Naive thymus-derived CD8-positive, alpha-beta T cell (primary cell): ENCODE data around the gene LSP1. TPM values are rescaled to one million over a fixed set of nuclear protein-coding genes. Genes with fewer than 3 reads are reported as not detected.

ENCODE experiments used
- ATAC-seq, 2 donors: fragments of 150-1000 bp; cut with Tn5 transposase in 1 of 2; sonication (Bioruptor Pico), chemical (Tn5 transposase) in 1 of 2; 1 replicate in 1 of 2; 2 replicates in 1 of 2; pipeline ENCODE4 v1.10.0; 2021; ENCODE audit warnings: mild to moderate bottlenecking in 2 of 2, moderate library complexity in 2 of 2
- POLR2A ChIA-PET: fragments of 350-600 bp; sonication (Branson Sonifier 250); formaldehyde crosslinking; loops from one replicate; lab custom pipeline; 2021; ENCODE audit warnings: antibody characterized with exemption; lab: Charles Lee
- DNase-seq, 10 donors: peaks; one replicate each; pipeline versions ENCODE4 v3.0.0 to v3.0.0-alpha.2; 2020 to 2022
- H3K27ac Mint-ChIP-seq, 10 donors: one replicate each; pipeline ENCODE4 v1.8.0; 2020 to 2022; ENCODE audit warnings: mild to moderate bottlenecking in 10 of 10, mixed read lengths in 10 of 10, moderate library complexity in 4 of 10, inconsistent platforms in 1 of 10
- H3K27me3 Mint-ChIP-seq, 5 donors: one replicate each; pipeline ENCODE4 v1.8.0; 2021 to 2022; ENCODE audit warnings: mixed read lengths in 5 of 5
- H3K36me3 Mint-ChIP-seq, 3 donors: one replicate each; pipeline ENCODE4 v1.8.0; 2020 to 2022; ENCODE audit warnings: mixed read lengths in 3 of 3, mild to moderate bottlenecking in 2 of 3, inconsistent platforms in 1 of 3
- H3K4me1 Mint-ChIP-seq, 4 donors: one replicate each; pipeline ENCODE4 v1.8.0; 2021 to 2022; ENCODE audit warnings: mixed read lengths in 4 of 4
- H3K4me3 Mint-ChIP-seq, 10 donors: one replicate each; pipeline ENCODE4 v1.8.0; 2020 to 2022; ENCODE audit warnings: mild to moderate bottlenecking in 10 of 10, mixed read lengths in 10 of 10, moderate library complexity in 6 of 10, inconsistent platforms in 1 of 10
- H3K9me3 Mint-ChIP-seq, 9 donors: one replicate each; pipeline ENCODE4 v1.8.0; 2020 to 2022; ENCODE audit warnings: mixed read lengths in 9 of 9, mild to moderate bottlenecking in 3 of 9, inconsistent platforms in 1 of 9, moderate library complexity in 1 of 9
- polyA plus RNA-seq, 3 donors: library from polyadenylated mRNA; unstranded; fragments of 300-500 nt; fragmentation: Illumina TruSeq; gene quantifications; one replicate each; pipeline ENCODE4 v1.2.3, GENCODE V29; 2021
- total RNA-seq, 8 experiments: library from RNA in 2 of 8; stranded (reverse) in 2 of 8; gene quantifications; one replicate each; pipeline ENCODE4 v1.2.3 and lab custom pipeline; 2021 to 2026

LSP1 gene
- total and polyA plus RNA-seq, 5 experiments from 2014 or later = 287 to 438 (median 326) TPM

- POLR2A ChIA-PET = interaction anchor here (1.6 to 12.6 kb wide), 4 partner anchors 10 to 101 kb away, joined by 4 to 163 read pairs (median 25); partner anchors contain the start of gene PRR33
- ATAC-seq = no peak
- Mint-ChIP-seq H3K27me3 (no peaks in the 10 kb centered on the region), H3K9me3 (no peaks in the 10 kb centered on the region), H3K27ac (peak overlapping the region; percentile 9 to 90 (median 64)), H3K36me3 (peaks cover 0 to 14% (median 4%) of the 10 kb centered on the region in 3 donors), H3K4me1 (peaks cover 20 to 55% (median 47%) of the 10 kb centered on the region in 4 donors), H3K4me3 (peak overlapping the region; percentile 26 to 95 (median 42))
- no peak for DNase-seq
These were observed 3.6 kb downstream of the LSP1 start for GRCh38 chr11:1856306-1857005.

GRCh38 chr11:1857064-1857463 lies 4.2 kb downstream of the LSP1 start:
- H3K27ac Mint-ChIP-seq = no peak overlapping the region
- H3K9me3 Mint-ChIP-seq = no peaks in the 10 kb centered on the region
- ATAC-seq (no peak), DNase-seq (no peak)
- POLR2A ChIA-PET = interaction anchor here (0.9 to 12.6 kb wide), 6 partner anchors 9 to 102 kb away, joined by 3 to 163 read pairs (median 14); partner anchors contain the start of gene PRR33
- peaks cover 20 to 50% (median 42%) of the 10 kb centered on the region in 4 donors for H3K4me1 Mint-ChIP-seq
- H3K4me3 Mint-ChIP-seq = no peak overlapping the region
- H3K27me3 Mint-ChIP-seq = no peaks in the 10 kb centered on the region
- peaks cover 0 to 14% (median 4%) of the 10 kb centered on the region in 3 donors for H3K36me3 Mint-ChIP-seq

GRCh38 chr11:1858154-1858553 lies 5.3 kb downstream of the LSP1 start:
- no peaks in the 10 kb centered on the region for H3K27me3 Mint-ChIP-seq
- H3K4me1 Mint-ChIP-seq = peaks cover 12 to 40% (median 31%) of the 10 kb centered on the region in 4 donors
- POLR2A ChIA-PET = interaction anchor here (0.7 to 4.6 kb wide), 5 partner anchors 12 to 50 kb away, joined by 3 to 24 read pairs (median 3); no protein-coding TSS in a partner anchor
- peaks cover 0 to 15% (median 0%) of the 10 kb centered on the region in 3 donors for H3K36me3 Mint-ChIP-seq
- DNase-seq (no peak), ATAC-seq (no peak)
- peak overlapping the region in 6 of 10 donors; percentile 37 to 80 (median 69) for H3K27ac Mint-ChIP-seq
- H3K4me3 Mint-ChIP-seq = peak overlapping the region in 3 of 10 donors; percentile 6 to 51 (median 49)
- H3K9me3 Mint-ChIP-seq = no peaks in the 10 kb centered on the region

DNA sequence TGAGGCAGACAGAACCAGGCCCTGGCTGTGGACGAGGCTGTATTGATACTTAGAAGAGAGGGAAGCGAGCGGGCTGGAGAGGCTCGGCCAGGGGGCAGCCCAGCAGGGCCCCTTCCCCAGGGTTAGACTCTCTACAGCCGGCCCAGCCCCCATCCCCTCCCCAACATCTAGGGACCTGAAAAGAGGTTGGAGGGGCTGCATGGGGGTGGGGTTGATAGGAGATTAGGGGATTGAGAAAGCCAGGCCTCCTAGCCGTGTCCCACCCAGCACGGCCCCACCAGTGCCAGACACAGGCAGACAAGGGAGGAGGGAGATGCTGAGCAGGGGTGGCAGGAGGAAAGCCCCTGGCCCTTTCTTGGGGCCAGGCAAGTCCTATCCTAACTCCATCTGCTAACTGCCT lies 5.7 kb downstream of the LSP1 start:
- Mint-ChIP-seq H3K4me1 (peaks cover 13 to 40% (median 29%) of the 10 kb centered on the region in 4 donors), H3K4me3 (peak overlapping the region in 3 of 10 donors; percentile 6 to 49 (median 26)), H3K9me3 (no peaks in the 10 kb centered on the region), H3K27ac (peak overlapping the region in 6 of 10 donors; percentile 9 to 80 (median 53)), H3K27me3 (no peaks in the 10 kb centered on the region), H3K36me3 (peaks cover 0 to 16% (median 0%) of the 10 kb centered on the region in 3 donors)
- no peak for DNase-seq
- no peak for ATAC-seq
- POLR2A ChIA-PET = interaction anchor here (0.7 to 4.6 kb wide), 3 partner anchors 11 to 50 kb away, joined by 3 to 24 read pairs (median 3); no protein-coding TSS in a partner anchor

GRCh38 chr11:1859004-1859403 lies 6.1 kb downstream of the LSP1 start:
- Mint-ChIP-seq H3K36me3 (peaks cover 0 to 17% (median 0%) of the 10 kb centered on the region in 3 donors), H3K27ac (peak overlapping the region in 6 of 10 donors; percentile 9 to 80 (median 56))
- DNase-seq = no peak

DNA sequence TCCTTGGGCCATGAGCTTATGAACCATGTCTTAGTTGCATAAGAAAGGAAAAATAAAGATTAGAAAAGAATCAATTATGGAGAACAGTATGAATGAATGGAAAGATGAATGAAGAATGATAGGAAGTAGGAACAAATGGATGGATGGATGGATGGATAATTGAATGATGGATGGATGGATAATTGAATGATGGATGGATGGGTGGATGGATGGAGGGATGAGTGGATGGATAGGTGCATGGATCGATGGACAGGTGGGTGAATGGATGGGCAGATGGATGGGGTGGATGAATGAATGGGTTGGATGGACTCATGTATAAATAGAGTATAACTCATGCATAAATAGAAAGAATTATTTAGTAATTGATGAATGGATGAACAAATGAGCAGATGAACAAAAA lies 7.2 kb downstream of the LSP1 start:
- DNase-seq = no peak
- Mint-ChIP-seq H3K27me3 (no peaks in the 10 kb centered on the region), H3K4me3 (no peak overlapping the region), H3K27ac (no peak overlapping the region), H3K4me1 (peaks cover 18 to 43% (median 32%) of the 10 kb centered on the region in 4 donors), H3K36me3 (peaks cover 0 to 18% (median 0%) of the 10 kb centered on the region in 3 donors), H3K9me3 (no peaks in the 10 kb centered on the region)
- ATAC-seq = no peak
- POLR2A ChIA-PET = no interaction called here

More at GRCh38 chr11:1859004-1859403, 6.1 kb downstream of the LSP1 start:
- H3K4me3 Mint-ChIP-seq = peak overlapping the region in 3 of 10 donors; percentile 6 to 51 (median 26)
- peaks cover 11 to 39% (median 28%) of the 10 kb centered on the region in 4 donors for H3K4me1 Mint-ChIP-seq
- H3K9me3 Mint-ChIP-seq = no peaks in the 10 kb centered on the region
- no peaks in the 10 kb centered on the region for H3K27me3 Mint-ChIP-seq
- POLR2A ChIA-PET = interaction anchor here (4.6 kb wide), 1 partner anchor 11 kb away, joined by 24 read pairs; no protein-coding TSS in a partner anchor
- no peak for ATAC-seq

DNA sequence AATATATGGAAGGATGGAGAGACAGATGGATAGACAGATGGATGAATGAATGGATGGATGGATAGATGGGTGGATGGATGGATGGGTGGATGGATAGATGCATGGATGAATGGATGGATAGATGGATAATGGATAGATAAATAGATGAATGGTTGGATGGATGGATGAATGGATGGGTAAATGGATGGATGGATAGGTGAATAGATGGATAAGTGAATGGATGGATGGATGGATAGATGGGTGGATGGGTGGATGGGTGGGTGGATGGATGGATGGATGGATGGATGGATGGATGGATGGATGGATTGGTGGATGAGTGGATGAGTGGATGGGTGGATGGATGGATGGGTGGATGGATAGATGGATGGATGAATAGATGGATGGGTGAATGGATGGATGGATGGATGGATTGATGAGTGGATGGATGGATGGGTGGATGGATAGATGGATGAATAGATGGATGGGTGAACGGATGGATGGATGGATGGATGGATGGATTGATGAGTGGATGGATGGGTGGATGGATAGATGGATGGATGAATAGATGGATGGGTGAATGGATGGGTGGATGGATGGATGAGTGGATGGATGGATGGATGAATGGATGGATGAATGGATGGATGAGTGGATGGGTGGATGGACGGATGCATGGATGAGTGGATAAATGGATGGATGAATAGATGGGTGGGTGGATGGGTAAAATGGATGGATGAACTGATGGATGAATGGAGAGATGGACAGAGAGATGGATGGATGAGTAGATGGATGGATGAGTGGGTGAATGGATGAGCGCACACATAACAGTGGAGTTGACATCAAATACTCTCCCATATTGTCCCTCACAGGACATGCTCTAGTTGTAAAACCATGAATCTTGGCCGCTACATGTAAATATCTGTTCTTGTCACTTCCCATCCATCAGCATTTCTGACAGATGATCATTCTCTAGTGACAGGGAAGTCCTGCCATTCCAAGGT lies 8.8 kb downstream of the LSP1 start:
- DNase-seq (no peak), ATAC-seq (no peak)
- Mint-ChIP-seq H3K4me1 (peaks cover 23 to 44% (median 32%) of the 10 kb centered on the region in 4 donors), H3K27ac (no peak overlapping the region), H3K27me3 (no peaks in the 10 kb centered on the region), H3K36me3 (peaks cover 0 to 22% (median 0%) of the 10 kb centered on the region in 3 donors), H3K9me3 (no peaks in the 10 kb centered on the region), H3K4me3 (no peak overlapping the region)
- POLR2A ChIA-PET = no interaction called here

DNA sequence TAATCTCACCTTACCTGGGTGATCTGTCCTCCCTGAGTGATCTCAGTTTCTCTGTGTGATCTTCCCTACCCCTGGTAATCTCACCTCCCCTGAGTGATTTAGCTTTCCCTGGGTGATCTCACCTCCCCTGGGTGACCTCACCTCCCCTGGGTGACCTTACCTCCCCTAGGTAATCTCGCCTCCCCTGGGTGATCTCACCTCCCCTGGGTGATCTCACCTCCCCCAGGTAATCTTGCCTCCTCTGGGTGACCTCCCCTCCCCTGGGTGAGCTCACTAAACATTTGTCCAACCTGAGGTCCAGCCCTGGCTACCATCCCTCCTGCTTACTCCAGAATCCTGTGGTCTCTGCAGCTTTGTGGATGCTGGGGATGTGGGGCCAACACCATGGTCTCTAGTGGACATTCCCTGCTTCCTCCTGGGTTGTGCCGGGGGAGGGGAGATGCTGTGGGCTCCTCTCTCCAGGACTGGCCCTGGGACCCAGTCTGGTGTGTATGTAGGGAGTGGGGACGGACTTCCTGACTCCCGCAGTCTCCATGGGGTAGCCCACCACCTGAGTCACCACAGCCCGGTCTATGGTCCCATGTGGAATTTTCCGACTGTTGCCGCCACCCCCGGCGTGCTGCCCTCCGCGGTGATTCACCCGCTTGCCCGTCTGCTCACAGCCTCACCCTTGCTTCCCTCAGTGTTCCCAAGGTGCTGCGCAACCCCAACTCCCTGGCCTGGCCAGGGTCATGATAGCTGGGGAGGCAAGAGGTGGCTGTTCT lies 9.9 kb downstream of the LSP1 start:
- Mint-ChIP-seq H3K27ac (peak overlapping the region in 5 of 10 donors; percentile 14 to 78 (median 39)), H3K4me1 (peaks cover 23 to 45% (median 37%) of the 10 kb centered on the region in 4 donors), H3K9me3 (no peaks in the 10 kb centered on the region), H3K4me3 (peak overlapping the region in 1 of 10 donors; percentile 30), H3K27me3 (no peaks in the 10 kb centered on the region), H3K36me3 (peaks cover 0 to 21% (median 0%) of the 10 kb centered on the region in 3 donors)
- DNase-seq (no peak), ATAC-seq (no peak)
- POLR2A ChIA-PET = interaction anchor here (1.6 kb wide), 1 partner anchor 9 kb away, joined by 5 read pairs; no protein-coding TSS in a partner anchor

- H3K4me3 Mint-ChIP-seq = peak overlapping the region in 1 of 10 donors; percentile 13
- H3K9me3 Mint-ChIP-seq = no peaks in the 10 kb centered on the region
- peaks cover 0 to 16% (median 0%) of the 10 kb centered on the region in 3 donors for H3K36me3 Mint-ChIP-seq
- peak overlapping the region in 6 of 10 donors; percentile 2 to 90 (median 56) for H3K27ac Mint-ChIP-seq
- POLR2A ChIA-PET = interaction anchor here (1.6 kb wide), 1 partner anchor 10 kb away, joined by 5 read pairs; no protein-coding TSS in a partner anchor
- H3K4me1 Mint-ChIP-seq = peaks cover 20 to 47% (median 39%) of the 10 kb centered on the region in 4 donors
- H3K27me3 Mint-ChIP-seq = no peaks in the 10 kb centered on the region
- ATAC-seq (peak in 1 of 2 donors; percentile 53), DNase-seq (no peak)
These were observed 10.7 kb downstream of the LSP1 start for GRCh38 chr11:1863352-1864216.

- POLR2A ChIA-PET = interaction anchor here (3.5 kb wide), 1 partner anchor 9 kb away, joined by 26 read pairs; no protein-coding TSS in a partner anchor
- no peak for DNase-seq
- Mint-ChIP-seq H3K4me3 (peak overlapping the region in 1 of 10 donors; percentile 13), H3K9me3 (no peaks in the 10 kb centered on the region), H3K4me1 (peaks cover 21 to 53% (median 40%) of the 10 kb centered on the region in 4 donors), H3K27ac (peak overlapping the region in 6 of 10 donors; percentile 24 to 90 (median 68)), H3K36me3 (peaks cover 0 to 14% (median 0%) of the 10 kb centered on the region in 3 donors), H3K27me3 (no peaks in the 10 kb centered on the region)
- no peak for ATAC-seq
These were observed 11.3 kb downstream of the LSP1 start for GRCh38 chr11:1864231-1864630.
